IPS DF 6.9 (cell line): ENCODE data around the gene DDX5.
"Not testable (repeated sequence)": the region's sequence is repeated elsewhere in the genome, so short reads cannot be mapped to it uniquely, and the experiment has no call there.

Experiments used
- DNase-seq: peaks from one replicate; pipeline ENCODE4 v3.0.0-alpha.2; 2013; ENCODE audit warnings: low read depth, low spot score
- H3K27ac ChIP-seq: one replicate; pipeline ENCODE4 v1.5.1; 2013; ENCODE audit warnings: low read length, control low read depth
- H3K27me3 ChIP-seq: 2 replicates; pipeline ENCODE4 v1.6.1; 2013; ENCODE audit warnings: mild to moderate bottlenecking, low read length; ENCODE audit not compliant: control insufficient read depth, insufficient read depth
- H3K36me3 ChIP-seq: 2 replicates; pipeline ENCODE4 v1.6.1; 2013; ENCODE audit warnings: low read length; ENCODE audit not compliant: control insufficient read depth, insufficient read depth
- H3K4me1 ChIP-seq: 2 replicates; pipeline ENCODE4 v1.6.1; 2013; ENCODE audit warnings: low read length; ENCODE audit not compliant: control insufficient read depth, insufficient read depth
- H3K4me3 ChIP-seq: 2 replicates; pipeline ENCODE4 v1.5.1; 2013; ENCODE audit warnings: mild to moderate bottlenecking, low read length
- H3K9me3 ChIP-seq: 2 replicates; pipeline ENCODE4 v1.6.1; 2013; ENCODE audit warnings: low read length, inconsistent platforms; ENCODE audit not compliant: control insufficient read depth, insufficient read depth
- WGBS: extraction: QIAGEN DNeasy Blood & Tissue Kit; methylation state at CpG from one replicate; pipeline ENCODE4 v1.1.7; 2013; ENCODE audit warnings: mixed read lengths, missing lambda C conversion rate; ENCODE audit not compliant: insufficient read length, insufficient coverage; 5-methylcytosine and 5-hydroxymethylcytosine counted together

The DDX5 gene

DNA sequence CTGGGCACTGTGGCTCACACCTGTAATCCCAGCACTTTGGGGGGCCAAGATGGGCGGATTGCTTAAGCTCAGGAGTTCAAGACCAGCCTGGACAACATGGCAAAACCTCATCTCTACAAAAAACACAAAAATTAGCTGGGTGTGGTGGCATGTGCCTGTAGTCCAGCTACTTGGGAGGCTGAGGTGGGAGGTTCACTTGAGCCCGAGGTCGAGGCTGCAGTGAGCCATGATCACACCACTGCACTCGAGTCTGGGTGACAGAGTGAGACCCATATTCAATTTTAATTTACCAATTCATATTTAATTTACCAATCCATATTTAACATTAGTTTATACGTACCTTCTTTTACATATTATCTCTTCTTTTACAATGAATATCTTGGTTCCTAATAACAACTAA lies 10.8 kb downstream of the DDX5 start:
- not testable (repeated sequence) for H3K4me1 ChIP-seq, H3K4me3 ChIP-seq, H3K9me3 ChIP-seq, H3K27me3 ChIP-seq, DNase-seq, H3K27ac ChIP-seq
- H3K36me3 ChIP-seq = peaks cover 15% of the 10 kb centered on the region; the same call in 1 of the 2 replicates
- WGBS = 100% methylated on average over 1 of the region's 5 CpGs

DNA sequence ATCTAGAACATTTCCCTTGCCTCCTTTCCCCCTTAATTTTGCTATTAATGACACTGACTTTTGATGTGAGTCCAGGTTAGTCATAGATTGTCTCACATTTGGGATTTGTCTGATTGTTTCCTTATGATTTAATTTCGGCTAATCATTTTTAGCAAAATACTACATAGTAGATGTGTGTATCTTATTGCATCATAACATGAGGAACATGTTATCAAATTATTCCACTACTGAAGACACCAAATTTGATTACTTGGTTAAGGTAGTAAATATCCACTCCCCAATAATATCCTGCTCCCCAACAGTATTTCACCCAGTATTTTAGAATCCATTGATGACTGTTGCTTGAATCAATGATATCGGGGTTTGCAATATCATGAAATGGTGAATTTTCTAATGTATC lies 12.0 kb downstream of the DDX5 start:
- no CpG with 5 or more reads among the region's 2 CpGs for whole genome bisulfite sequencing
- no peaks in the 10 kb centered on the region for H3K27me3 ChIP-seq
- no peaks in the 10 kb centered on the region for H3K9me3 ChIP-seq
- no peaks in the 10 kb centered on the region for H3K4me1 ChIP-seq
- H3K4me3 ChIP-seq = no peak overlapping the region
- no peak for DNase-seq
- H3K27ac ChIP-seq = no peak overlapping the region
- H3K36me3 ChIP-seq = peaks cover 14% of the 10 kb centered on the region; the same call in 1 of the 2 replicates

DNA sequence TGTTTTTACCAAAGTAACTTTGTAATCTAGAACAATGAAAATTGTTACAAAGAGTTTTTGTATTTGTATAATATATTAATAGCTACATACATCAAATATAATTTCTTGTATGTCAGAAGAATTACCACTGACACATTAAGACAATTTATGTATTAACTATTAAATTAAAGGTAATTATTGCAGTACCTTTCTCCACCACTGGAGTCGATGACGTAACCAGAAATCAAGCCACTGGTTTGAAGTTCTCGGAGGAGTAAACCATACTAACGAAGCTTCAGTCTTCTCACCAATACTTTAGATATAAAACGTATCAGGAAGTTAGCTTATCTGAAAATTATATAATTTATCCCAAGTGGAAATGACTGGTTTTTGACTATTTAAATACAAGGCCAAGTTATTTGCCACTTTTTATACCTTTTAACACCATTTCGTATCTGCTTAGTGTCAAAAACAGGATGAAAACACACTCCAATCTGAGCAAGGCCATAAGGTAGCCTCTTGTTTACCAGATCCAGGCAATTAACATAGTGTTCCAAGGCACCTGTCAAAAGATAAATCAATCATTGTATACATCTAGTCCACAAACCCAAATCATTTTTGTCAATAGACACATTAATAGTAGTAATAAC lies 13.5 kb downstream of the DDX5 start:
- WGBS = no CpG with 5 or more reads among the region's 6 CpGs
- no peak overlapping the region for H3K4me3 ChIP-seq
- H3K9me3 ChIP-seq = no peaks in the 10 kb centered on the region
- no peak overlapping the region for H3K27ac ChIP-seq
- H3K27me3 ChIP-seq = no peaks in the 10 kb centered on the region
- no peak for DNase-seq
- H3K36me3 ChIP-seq = peaks cover 14% of the 10 kb centered on the region; the same call in 1 of the 2 replicates
- H3K4me1 ChIP-seq = no peaks in the 10 kb centered on the region

DNA sequence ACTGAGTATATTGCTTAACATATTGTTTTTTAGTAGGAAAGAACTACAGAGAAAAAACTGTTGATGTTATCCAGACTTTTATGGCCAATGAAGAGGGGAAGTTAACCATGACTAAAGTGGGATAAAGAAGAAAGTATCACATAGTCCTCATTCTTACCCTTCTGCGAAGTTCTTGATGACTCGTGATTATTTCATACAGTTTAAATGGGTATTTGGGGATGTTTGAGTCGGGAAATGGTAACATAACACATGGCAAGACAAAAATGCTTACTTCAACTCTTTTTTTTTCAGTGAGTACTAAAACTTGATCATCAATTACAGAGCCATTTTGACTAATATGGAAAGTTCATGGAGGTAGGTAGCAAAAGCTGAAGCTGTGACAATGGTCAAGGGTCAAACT lies 14.1 kb downstream of the DDX5 start:
- no CpG with 5 or more reads among the region's 3 CpGs for WGBS
- H3K36me3 ChIP-seq = peaks cover 14% of the 10 kb centered on the region; the same call in 1 of the 2 replicates
- DNase-seq = no peak
- H3K27ac ChIP-seq = no peak overlapping the region
- no peaks in the 10 kb centered on the region for H3K9me3 ChIP-seq
- no peaks in the 10 kb centered on the region for H3K4me1 ChIP-seq
- no peaks in the 10 kb centered on the region for H3K27me3 ChIP-seq
- no peak overlapping the region for H3K4me3 ChIP-seq

DNA sequence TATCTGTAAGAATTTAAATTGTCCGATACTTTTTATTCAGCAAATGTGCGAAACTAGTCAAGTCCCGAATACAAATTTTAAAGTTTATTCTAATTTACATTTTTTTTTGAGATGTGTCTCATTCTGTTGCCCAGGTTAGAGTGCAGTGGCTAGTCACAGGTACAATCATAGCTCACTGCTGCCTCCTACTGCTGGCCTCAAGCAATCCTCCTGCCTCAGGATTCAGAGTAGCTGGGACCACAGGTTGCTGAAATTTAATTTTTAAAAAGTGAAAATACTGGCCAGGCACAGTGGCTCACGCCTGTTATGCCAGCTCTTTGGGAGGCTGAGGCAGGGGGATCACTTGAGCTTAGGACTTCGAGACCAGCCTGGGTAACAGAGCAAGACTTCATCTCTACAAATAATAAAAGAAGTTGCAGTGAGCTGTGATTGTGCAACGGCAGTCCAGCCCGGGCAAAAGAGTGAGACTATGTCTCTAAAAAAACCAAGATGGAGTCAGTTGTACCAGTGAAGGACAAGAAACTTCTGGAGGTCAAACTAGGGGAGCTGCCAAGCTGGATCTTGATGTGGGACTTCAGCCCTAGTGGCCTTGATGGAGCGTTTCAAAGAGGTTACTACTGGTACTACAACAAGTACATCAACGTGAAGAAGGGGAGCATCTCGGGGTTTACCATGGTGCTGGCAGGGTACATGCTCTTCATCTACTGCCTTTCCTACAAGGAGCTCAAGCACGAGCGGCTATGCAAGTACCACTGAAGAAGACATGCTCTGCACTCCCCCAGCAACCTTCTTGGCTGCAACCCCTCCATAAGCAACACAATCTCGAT lies 14.8 kb downstream of the DDX5 start:
- Histone ChIP-seq H3K9me3 (no peaks in the 10 kb centered on the region), H3K4me3 (no peak overlapping the region), H3K27ac (no peak overlapping the region), H3K4me1 (no peaks in the 10 kb centered on the region), H3K27me3 (no peaks in the 10 kb centered on the region), H3K36me3 (peaks cover 14% of the 10 kb centered on the region; the same call in 1 of the 2 replicates)
- no peak for DNase-seq
- no CpG with 5 or more reads among the region's 13 CpGs for WGBS

DNA sequence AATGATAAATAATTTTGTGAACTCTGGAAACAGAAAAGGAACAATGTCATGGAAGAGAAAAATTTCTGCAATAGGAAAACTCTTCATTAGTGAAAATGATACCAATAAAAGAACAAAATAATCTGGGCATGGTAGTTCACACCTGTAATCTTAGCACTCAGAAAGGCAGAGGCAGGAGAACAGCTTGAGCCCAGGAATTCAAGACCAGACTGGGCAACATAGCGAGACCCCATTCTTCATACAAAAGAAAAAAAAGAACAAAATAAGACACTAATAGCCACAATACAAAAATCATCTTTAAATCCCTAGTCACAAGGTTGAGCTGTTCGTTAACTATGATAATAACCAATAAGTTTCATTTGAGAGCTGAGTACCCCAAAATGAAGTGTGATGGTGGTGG lies 17.8 kb downstream of the DDX5 start:
- DNase-seq = no peak
- WGBS = no CpG with 5 or more reads among the region's 2 CpGs
- H3K36me3 ChIP-seq = peaks cover 19% of the 10 kb centered on the region; the same call in 1 of the 2 replicates

DNA sequence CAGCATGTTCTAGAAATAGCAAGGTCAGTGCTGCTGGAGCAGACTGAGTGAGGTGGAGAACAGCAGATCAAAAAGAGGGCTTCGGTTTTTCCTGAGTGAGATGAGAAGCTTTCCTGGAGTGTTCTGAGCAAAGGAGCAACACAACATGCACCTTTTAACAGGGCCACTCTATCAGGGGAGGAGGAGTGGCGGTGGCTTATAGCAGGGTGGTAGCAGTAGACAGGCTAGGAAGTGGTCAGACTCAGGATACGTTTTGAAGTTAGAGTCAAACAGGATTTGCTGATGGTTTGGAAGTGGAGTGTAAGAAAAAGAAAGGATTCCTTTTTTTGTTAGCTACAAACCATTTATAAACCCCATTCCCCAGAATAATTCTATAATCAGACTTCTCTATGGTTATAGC lies 21.7 kb downstream of the DDX5 start:
- H3K4me1 ChIP-seq = no peaks in the 10 kb centered on the region
- H3K36me3 ChIP-seq = peaks cover 9% of the 10 kb centered on the region; the same call in 1 of the 2 replicates
- DNase-seq = no peak
- no peaks in the 10 kb centered on the region for H3K27me3 ChIP-seq
- H3K4me3 ChIP-seq = no peak overlapping the region
- no peaks in the 10 kb centered on the region for H3K9me3 ChIP-seq
- no peak overlapping the region for H3K27ac ChIP-seq
- WGBS = no CpG with 5 or more reads among the region's 3 CpGs

More for the DNA sequence above, 17.8 kb downstream of the DDX5 start:
- Histone ChIP-seq H3K4me1 (no peaks in the 10 kb centered on the region), H3K9me3 (no peaks in the 10 kb centered on the region), H3K27me3 (no peaks in the 10 kb centered on the region), H3K27ac (no peak overlapping the region), H3K4me3 (no peak overlapping the region)

DNA sequence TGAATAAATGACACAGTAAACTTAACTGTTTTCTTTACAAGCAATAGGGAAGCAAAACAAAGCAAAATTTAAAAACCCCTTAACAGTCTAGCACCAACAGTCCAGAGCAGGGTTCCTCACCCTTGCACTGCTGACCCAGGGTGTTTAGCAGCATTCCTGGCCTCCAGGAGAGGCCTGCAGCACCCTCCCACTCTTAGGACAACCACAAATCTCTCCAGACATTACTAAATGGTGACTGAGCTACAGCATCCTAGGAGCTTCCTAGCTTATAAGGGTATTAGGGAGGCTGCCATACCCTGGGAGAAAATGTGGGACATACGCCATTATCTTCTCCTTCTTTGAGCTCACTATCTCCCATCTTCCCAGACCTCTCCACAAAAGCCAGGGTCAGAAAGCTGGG lies 25.1 kb downstream of the DDX5 start:
- Histone ChIP-seq H3K27ac (no peak overlapping the region), H3K36me3 (peaks cover 7% of the 10 kb centered on the region; the same call in 1 of the 2 replicates), H3K9me3 (no peaks in the 10 kb centered on the region), H3K4me1 (no peaks in the 10 kb centered on the region), H3K4me3 (no peak overlapping the region), H3K27me3 (no peaks in the 10 kb centered on the region)
- DNase-seq = no peak
- no CpG with 5 or more reads among the region's 1 CpG for WGBS

DNA sequence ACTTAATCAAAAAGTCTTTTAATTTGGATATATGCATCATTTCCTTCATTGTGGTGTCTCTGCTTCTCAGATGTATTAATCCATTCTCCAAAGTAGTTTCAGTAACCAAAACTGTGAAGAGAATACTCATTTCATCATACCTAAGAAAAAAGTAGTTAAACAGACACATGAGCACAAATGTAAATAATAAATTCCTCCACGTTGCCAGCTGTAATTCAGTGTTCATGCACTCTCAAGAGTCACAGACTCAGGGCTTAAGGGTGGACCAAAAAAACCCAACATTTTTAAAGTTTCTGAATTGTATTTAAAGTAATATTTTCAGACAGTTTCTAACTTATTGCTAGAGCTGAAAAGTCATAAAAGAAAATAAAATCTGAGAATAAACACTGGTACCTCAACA lies 28.2 kb downstream of the DDX5 start:
- Histone ChIP-seq H3K27ac (no peak overlapping the region), H3K4me1 (no peaks in the 10 kb centered on the region), H3K9me3 (no peaks in the 10 kb centered on the region), H3K4me3 (no peak overlapping the region), H3K27me3 (no peaks in the 10 kb centered on the region), H3K36me3 (peaks cover 3% of the 10 kb centered on the region; the same call in 1 of the 2 replicates)
- no peak for DNase-seq
- no CpG with 5 or more reads among the region's 1 CpG for WGBS

DNA sequence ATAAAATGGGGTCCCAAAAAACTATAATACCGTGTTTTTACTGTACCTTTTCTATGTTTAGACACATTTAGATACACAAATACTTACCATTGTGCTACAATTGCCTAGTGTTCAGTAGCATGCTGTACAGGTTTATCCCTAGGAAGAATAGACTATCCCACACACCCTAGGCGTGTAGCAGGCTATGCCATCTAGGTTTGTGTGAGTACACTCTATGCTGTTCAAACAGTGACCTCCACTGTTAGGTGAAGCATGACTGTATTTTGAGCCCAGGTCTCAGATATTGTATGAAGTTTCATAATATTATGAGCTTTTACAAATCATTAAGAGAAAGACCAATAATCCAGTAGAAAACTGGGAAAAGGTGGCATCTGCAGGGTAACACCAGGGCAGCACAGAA lies 33.5 kb downstream of the DDX5 start:
- no peak overlapping the region for H3K27ac ChIP-seq
- no peaks in the 10 kb centered on the region; the same call in 1 of the 2 replicates for H3K36me3 ChIP-seq
- H3K4me1 ChIP-seq = peaks cover 3% of the 10 kb centered on the region; the same call in 1 of the 2 replicates
- no peak for DNase-seq
- no peaks in the 10 kb centered on the region for H3K27me3 ChIP-seq
- no peak overlapping the region for H3K4me3 ChIP-seq
- no peaks in the 10 kb centered on the region for H3K9me3 ChIP-seq
- WGBS = no CpG with 5 or more reads among the region's 2 CpGs
